GM19351 (cell line): ENCODE results near the gene CRLF1.

Source experiments
- ATAC-seq: cut with Tn5 transposase; IDR thresholded peaks from one replicate; pipeline ENCODE4 v1.9.1; 2021; ENCODE audit warnings: mild to moderate bottlenecking, moderate library complexity; ENCODE audit not compliant: unreplicated experiment

CRLF1 gene

DNA sequence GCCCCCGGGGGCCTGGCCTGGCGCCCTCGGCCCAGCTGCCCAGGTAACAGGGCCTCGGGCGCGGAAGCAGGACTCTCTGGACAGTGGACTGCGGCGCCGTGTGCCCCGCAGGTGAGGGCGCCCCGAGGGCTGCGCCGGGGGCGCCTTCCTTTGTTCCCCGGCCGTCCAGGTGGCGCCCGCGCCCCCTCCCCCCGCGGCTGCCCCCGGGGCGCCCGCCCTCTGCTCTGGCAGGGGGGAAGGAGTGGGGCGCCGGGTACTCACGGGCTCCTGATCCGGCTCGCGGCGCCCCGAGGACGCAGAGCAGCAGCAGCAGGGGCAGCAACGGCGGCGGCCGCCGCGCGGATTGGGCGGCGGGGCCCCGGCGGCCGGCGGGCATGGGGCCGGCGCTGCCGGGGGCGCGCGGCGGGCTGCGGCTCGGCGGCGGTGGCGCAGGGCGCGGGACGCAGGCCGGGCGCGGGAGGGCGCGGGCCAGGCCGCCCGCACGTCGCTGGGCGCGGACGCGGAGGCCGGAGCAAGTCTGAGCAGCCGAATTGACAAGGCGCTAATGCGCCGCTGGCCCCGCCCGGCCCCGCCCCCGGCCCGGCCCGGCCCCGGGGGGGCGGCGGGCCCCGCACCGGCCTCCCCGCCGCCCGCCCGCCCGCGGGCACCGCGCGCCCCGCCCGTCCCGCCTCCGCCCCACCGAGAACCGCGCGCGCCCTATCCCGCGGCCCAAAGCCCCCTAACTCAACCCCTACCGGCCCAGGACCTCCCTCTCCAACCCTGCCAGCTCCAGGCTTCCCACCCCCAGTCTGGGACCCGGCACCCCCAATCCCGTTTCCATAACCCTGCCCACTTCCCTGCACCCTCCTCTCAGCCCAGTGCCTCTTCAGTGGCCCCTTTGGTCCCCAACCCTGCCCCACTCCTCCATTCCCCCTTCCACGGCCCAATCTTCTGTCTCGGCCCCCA, at the start of gene CRLF1:
Gene CRLF1 (minus strand): TSS at position 519 of the 945 bp plus-strand sequence. CDS start 143 bp downstream, at position 376.
- ATAC-seq: no peak

GRCh38 chr19:18655173-18655844, 48.7 kb upstream of the CRLF1 start:
- no peak for ATAC-seq

GRCh38 chr19:18654469-18654868, 47.9 kb upstream of the CRLF1 start:
- no peak for ATAC-seq

DNA sequence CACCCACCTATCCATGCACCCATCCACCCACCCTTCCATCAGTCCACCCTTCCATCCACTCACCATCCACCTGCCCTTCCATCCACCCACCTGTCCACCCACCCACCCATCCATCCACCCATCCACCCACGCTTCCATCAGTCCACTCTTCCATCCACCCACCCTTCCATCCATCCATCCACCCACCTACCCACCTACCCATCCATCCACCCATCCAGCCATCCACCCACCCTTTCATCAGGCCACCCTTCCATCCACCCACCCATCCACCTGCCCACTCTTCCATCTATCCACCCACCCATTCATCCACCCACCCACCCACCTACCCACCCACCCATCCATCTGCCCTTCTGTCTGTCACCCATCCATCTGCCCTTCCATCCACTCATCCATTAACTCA, 47.3 kb upstream of the CRLF1 start:
- ATAC-seq: no peak

GRCh38 chr19:18651733-18652132, 45.1 kb upstream of the CRLF1 start:
- ATAC-seq: no peak

DNA sequence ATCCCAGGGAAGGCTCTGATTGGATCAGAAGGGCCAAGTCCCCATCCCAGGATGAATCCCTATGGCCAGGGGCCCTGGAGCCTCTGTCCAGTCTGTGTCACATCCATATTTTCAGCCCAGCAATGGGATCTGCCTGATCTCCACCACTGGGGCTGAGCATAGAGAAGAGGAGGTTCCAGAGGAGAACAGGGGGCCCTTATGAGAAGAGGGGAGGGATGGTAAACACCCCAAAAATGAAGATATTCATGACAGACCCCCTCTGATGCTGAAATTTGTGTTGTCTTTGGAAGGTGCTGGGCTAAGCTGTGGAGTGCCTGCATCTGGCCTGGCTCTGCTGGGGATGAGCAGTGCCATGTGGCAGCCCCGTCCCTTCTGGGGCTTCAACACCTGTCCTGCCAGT, 44.7 kb upstream of the CRLF1 start:
- no peak for ATAC-seq

GRCh38 chr19:18650468-18651041, 44.0 kb upstream of the CRLF1 start:
- ATAC-seq: no peak

DNA sequence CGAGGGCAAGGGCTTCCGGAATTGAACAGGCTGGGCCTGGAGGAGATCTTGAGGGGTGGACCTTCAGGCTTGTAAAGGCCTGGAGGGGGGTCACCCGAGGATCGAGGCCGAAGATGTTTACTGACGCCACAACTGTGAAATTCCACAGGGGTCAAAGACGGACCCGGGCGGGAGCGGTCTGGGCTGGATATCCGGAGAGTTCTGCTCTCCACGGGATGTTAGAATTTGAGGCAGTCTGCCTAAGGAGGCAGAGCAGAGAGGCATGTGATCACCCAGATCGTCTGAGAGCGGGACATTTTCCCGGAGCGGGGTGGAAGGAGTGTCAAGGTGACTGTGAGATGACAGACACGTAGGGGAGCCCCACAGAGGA, 43.4 kb upstream of the CRLF1 start:
- ATAC-seq: no peak

- ATAC-seq: no peak
These were observed 42.9 kb upstream of the CRLF1 start for GRCh38 chr19:18649371-18650020.

DNA sequence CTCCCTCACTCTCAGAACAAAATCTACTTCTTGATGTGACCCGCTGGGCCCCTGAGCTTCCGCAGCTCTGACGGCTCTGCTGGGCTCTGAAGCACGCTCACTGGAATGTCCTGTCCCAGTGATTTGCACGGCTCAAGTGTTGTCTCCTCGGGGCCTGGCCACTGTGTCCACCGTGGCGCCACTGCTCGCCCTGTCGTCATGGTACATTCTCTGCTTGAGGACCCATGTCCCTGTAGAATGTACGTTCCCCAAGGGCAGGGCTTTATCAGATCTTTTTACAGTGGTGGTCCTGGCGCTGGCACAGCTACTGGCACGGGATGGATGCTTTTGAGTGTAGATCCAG, 42.3 kb upstream of the CRLF1 start:
- no peak for ATAC-seq

DNA sequence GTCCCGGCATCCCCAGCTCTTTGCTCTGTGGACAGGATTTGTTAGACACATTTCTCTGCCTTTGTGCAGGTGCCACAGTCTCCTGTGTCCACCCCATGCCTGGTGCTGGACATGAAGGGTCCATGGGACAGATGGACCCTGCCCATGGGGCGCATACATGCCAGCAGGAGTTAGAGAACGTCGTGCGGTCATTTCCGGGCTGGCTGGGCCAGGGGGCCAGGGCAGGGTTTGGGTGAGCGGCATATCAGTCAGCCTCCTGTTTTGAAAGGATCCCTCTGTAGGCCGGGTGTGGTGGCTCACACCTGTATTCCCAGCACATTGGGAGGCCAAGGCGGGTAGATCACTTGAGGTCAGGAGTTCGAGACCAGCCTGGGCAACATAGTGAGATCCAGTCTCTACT, 41.2 kb upstream of the CRLF1 start:
- ATAC-seq: no peak

- no peak for ATAC-seq
These were observed 40.8 kb upstream of the CRLF1 start for GRCh38 chr19:18647371-18647767.

DNA sequence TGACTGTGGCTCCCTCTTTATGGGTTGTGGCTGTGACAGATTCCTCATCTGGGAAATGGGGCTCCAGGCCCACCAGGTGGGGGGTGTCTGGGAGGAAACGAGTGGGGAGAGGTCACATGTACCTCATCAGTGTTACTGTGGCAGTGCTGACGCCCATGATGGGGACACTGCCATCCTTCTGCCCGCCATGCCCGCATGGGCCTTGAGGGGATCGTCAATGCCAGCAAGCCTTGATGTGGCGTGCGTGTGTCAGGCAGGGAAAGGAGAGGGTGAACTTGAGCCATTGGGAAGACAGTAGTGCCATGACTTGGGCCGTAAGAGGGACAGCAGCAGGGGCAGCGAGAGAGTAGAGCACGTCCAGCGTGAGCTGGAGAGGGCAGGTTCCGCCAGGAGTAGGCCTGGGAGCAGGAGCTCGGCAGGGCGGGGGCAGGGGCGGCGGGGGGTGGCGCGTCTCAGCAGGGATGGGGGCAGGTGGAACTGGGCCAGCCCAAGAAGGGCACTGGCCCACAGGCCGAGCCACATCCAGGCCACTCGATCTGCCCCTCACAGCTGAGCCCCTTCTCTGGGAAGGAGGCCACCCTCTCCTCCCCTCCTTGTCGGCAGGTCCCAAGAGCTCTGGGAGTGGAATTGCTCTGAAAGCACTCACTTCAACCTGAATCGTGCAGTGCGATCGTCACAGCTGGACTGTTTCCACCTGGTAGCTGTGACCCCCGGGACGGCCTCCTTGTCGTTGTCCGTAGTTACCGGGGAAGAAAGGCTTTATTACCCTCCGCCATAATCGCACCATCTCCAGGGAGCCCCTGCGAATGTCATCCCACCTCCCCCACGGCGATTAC, 40.2 kb upstream of the CRLF1 start:
- no peak for ATAC-seq

DNA sequence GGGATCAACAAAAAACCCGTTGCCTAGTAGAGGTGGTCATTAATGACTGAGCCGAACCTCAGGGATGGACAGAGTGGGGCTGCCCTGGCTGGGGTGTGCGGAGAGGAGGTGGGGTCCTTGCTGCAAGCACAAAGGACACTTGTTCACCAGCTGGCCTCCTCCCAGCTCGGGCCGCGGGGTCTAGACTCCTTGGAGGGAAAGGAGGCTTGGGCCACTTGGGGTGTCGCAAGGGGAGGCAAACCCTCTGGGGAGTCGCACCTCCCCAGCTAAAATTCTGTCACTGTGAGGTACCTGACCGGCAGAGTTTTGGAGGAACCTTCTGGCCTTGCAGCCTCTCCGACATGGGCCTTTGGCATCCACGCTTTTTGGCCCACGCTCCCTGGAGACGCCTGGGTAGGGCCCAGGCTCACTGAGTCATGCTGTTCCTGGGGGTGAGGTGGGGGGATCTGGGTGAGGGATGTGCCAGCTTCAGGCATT, 38.5 kb upstream of the CRLF1 start:
- no peak for ATAC-seq

GRCh38 chr19:18644196-18645034, 37.8 kb upstream of the CRLF1 start:
- no peak for ATAC-seq

- no peak for ATAC-seq
These were observed 33.2 kb upstream of the CRLF1 start for GRCh38 chr19:18639706-18640243.

DNA sequence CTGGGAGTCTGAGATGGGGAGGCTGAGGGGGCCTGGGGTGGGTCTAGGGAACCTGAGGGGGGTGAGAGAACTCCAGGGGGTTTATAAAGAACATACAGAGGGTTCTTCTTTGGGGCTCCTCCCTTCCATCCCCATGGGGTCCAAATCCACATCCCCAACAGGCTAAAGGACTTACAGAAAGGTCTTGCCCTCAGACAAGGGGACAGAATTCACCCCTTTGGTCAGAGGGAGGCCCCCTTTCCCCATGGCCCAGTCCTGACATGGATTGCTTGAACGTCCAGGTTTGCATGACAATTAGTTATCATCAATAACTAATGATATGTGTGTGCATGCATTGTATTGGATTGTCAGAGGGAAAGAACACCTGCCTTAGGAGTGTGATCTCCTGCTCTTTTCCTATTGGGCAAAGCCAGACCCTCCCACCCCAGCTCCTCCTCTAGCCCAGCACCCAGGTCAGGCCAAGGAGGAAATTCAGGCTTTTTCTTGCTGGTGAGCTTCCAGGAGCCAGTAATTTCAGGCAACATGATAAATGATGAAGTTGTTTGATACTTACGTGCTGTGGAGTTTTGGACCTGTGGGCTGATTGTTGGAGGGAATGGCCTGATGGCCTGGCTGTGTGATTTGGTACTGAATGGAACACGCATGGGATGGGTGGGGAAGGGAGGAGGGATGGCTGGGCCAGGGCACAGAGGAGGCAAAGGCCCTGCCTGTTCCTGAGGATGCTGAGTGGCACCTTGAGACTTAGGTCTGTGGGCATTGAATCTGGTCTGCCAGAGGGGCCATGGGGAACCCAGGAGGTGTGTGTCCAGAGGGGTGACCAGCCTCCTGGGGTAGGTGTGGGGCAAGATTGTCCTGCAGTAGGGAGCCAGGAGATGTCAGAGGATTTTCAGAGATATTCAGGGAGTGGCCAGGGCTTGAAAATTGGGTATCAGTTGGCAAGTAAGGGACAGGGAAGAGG, 31.4 kb upstream of the CRLF1 start:
- ATAC-seq: no peak

GRCh38 chr19:18636969-18637629, 30.5 kb upstream of the CRLF1 start, which contains the start of gene KLHL26:
Gene KLHL26 (plus strand): TSS chr19:18637028. CDS start chr19:18637055, 27 bp downstream.
- ATAC-seq: no peak
